GM18498 (cell line): ENCODE measurements around the gene KRTAP5-1.
"Not testable (repeated sequence)": the region's sequence is repeated elsewhere in the genome, so short reads cannot be mapped to it uniquely, and the experiment has no call there.

Source experiments
- ATAC-seq: cut with Tn5 transposase; IDR thresholded peaks from one replicate; pipeline ENCODE4 v1.9.1; 2021; ENCODE audit warnings: mild to moderate bottlenecking, moderate library complexity; ENCODE audit not compliant: unreplicated experiment

The KRTAP5-1 gene

DNA sequence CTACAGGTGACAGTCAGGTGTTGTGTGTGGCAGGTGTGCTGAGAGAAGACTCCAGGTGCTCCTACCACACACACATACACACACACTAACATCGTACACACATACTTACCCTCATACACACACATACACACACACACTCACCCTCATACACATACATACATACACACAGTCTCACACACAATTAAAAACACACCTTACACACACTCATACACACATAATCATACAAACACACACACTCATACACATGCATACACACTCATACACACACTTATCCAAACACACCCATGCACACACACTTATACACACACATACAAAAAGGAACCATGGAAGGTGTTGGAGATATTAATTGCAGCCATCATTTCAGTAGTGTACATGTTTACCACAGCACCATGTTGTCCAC, 18.5 kb upstream of the KRTAP5-1 start:
- no peak for ATAC-seq

DNA sequence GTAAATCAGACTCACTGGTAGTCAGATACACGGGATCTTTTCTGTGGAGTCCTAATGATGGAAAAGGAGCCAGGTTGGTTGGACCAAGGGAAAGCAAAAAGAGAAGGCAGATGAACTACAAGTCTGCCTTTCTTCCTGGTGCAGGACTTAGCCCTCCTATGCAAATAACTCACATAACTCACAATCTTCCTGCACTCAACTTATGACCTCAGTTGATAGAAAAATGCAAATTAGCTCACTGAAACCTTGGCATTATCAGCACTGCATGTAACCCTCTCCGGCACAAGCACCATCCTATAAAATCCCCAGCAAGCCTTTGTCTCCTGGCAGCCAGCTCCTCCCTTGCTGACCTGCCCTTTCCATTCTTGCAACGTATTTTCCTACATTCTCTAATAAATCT, 16.6 kb upstream of the KRTAP5-1 start:
- not testable (repeated sequence) for ATAC-seq

DNA sequence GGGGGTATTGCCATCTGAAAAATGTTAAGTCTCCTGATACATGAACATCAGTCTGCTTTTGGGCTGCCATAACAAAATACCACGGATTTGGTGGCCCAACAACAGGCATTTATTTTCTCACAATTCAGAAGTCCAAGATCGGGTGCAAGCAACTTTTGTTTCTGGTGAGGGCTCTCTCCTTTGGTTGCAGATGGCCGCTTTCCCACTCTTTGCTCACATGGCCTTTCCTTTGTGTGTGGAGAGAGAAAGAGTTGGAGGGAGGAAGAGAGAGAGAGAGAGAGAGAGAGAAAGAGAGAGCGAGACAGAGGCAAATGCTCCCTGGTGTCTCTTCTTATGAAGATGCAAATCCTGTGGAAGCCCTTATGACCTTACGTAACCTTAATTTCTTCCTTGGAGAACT, 15.5 kb upstream of the KRTAP5-1 start:
- no peak for ATAC-seq

DNA sequence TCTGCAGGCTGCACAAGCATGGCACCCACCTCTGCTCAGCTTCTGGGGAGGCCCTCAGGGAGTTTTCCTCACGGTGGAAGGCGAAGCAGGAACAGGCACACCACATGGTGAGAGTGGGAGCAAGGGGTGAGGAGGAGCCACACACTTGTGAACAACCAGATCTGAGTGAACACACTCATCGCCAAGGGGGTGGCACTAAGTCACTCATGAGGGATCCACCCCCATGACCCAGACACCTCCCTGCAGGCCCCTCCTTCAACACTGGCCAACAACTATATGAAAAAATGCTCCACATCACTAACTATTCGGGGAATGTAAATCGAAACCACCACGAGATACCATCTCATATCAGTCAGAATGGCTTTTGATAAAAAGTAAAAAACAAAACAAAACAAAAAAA, 13.7 kb upstream of the KRTAP5-1 start:
- no peak for ATAC-seq

DNA sequence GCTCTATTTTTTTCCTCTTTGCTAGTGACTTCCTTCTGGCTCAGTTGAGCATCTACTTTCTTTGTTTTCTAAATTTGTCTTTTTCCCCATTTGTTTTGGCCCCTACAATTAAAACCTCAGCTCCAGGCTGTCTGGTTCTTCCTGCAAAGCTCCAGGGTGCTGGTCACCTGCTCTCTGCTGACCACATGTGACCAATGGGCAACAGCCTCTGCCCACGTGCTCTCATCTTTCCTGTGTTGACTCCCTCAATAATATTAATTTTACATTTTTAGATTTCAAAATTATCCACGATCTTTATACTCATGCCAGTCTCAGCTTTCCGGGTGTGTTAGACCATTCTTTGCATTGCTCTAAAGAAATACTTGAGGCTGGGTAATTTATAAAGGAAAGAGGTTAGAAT, 13.3 kb upstream of the KRTAP5-1 start:
- not testable (repeated sequence) for ATAC-seq

DNA sequence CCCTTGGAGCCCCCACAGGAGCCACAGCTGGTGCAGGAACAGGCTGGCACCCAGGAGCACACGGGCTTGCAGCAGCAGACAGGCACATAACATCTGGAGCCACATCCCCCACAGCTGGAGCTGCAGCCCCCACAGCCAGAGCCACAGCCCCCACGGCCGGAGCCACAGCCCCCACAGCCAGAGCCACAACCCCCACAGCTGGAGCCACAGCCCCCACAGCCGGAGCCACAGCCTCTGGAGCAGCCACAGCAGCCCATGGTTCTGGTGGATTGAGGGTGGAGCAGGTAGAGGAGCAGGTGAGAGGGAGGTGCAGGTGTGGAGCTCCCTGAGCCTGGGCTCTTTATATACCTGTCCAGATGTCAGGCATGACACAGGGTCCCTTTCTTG, 12.9 kb upstream of the KRTAP5-1 start, which contains the start of gene KRTAP5-2:
Gene KRTAP5-2 (minus strand): TSS at position 301 of the 387 bp plus-strand sequence. CDS start 44 bp downstream, at position 257.
- no peak for ATAC-seq

DNA sequence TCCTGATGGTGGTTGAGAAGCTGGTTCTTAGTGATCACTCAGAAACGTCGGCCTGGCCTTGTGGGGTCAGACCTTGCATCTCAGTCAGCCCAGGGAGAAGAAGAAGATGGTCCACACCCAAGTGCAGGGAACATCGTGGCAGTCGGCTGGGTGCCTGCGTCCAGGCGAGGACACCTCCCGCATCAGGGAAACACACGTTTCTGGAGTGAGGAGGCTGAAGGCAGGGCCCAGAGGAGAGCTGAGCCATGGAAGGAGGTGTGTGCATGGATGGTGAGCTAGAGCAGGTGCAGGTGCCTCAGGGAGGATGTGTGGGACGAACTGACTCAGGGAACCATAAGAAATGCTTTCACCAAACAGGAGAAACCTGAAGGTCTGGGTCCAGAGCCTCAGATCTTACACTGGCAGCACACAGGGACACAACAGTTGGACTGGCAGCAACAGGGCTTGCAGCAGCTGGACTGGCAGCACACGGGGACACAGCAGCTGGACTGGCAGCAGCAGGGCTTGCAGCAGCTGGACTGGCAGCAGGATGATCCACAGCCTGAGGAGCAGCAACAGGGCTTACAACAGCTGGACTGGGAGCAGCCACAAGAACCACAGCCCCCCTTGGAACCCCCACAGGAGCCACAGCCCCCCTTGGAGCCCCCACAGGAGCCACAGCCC, 12.4 kb upstream of the KRTAP5-1 start:
- ATAC-seq = no peak

DNA sequence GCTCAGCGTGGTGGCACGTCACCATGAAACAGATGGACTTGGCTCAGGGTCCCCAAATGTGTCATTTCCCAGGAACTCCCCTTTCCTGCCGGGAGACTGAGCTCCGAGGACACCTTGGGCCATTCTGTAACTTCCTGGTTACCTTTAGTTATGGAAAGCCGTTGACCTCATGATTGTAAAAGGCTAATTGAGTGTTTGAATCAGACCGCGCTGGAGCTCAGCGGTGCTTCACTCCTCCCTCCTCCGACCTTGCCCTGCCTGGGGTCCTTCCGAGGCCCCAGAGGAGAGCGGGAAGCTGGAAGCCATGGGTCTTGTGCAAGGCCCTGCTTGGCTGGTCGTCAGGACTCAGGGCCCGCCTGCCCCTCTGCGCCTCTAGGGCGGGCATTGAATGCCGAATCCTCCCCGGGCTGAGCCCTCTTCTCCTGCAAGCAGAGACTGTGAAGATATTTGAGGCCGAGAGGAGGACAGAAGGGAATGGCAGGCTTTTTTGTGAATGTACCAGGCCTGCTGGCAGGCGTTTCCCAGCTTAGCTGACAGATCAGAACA, 11.6 kb upstream of the KRTAP5-1 start:
- ATAC-seq = not testable (repeated sequence)

DNA sequence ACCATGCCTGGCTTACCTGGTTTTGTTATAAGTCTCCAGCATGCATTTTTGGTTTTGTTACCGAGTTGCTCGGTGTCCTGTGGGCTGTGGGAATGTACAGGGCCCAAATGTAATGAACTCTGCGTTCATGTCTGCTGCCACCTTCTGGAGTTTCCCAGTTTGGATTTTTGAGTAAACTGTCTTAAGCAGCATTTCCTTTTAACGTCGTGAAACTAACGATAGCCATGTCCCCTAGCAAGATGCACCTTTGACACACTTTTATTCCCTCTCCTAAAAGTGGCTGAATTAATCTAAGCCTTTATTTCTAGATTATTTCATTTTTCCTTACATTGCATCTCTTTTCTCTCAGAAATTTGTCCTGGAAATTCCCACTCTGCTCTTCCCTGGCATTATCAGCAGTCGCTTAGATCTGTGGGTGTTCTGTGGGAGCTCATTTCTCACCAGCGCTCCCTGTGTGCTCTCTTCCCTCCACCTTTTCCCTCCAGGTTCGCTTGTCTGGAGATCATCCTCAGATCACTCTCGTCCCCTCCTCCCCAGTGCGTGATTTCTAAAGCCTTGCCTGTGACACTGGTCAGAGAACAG, 11.0 kb upstream of the KRTAP5-1 start:
- not testable (repeated sequence) for ATAC-seq

DNA sequence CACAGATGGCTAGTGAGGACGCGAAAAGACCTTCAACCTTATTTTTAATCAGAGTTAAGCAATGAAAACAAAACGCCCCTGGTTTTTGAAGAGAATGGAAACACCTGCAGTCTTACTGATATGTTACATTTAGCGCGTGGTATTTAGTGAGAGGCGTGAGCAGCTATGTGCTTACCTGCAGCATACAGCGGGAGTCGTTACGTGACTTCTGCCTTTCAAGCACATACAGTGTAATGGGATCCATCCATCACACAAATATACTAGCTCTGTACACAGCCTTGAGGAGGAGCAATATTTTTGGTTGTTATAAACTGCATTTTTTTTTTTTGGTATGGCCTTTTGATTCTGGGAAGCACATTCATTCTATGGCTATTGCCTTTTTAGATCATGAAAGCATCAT, 7.5 kb upstream of the KRTAP5-1 start:
- no peak for ATAC-seq

DNA sequence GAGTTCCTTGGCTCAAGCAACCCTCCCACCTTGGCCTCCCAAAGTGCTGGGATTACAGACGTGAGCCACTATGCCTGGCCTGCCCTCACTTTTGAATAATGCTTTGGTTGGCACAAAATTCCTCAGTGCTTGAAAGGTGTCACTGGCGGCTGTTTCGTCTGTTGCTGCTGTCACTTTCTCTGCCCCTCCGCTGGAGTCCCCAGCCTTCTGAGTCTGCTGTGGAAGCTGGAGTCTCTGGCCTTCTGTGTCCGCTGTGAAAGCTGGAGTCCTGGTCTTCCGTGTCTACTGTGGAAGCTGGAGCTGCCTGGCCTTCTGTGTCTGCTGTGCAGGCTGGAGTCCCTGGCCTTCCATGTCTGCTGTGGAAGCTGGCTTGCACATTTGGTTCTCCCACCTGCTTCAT, 4.9 kb upstream of the KRTAP5-1 start:
- ATAC-seq = no peak

DNA sequence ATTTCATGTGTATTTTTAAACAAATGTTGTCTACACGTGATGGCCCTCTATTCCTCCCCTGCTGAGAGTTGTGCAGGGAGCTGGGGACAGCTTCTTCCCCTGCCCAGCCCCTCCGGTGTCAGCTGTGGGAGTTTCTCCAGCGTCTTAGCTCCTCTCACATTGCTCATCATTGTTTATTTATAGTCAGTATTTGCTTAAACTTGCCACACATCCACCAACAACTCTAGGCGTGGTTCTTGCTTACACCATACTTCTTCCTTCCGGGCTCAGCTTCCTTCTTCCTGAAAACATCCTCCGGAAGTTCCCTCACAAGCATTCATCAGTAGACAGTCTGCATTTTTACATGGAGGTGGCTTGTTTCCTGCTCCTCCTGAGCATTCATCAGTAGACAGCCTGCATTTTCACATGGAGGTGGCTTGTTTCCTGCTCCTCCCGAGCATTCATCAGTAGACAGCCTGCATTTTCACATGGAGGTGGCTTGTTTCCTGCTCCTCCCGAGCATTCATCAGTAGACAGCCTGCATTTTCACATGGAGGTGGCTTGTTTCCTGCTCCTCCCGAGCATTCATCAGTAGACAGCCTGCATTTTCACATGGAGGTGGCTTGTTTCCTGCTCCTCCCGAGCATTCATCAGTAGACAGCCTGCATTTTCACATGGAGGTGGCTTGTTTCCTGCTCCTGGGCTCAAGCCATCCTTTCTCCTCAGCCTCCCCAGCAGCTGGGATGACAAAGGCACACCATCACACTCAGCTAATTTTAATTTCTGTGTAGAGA, 4.3 kb upstream of the KRTAP5-1 start:
- not testable (repeated sequence) for ATAC-seq

DNA sequence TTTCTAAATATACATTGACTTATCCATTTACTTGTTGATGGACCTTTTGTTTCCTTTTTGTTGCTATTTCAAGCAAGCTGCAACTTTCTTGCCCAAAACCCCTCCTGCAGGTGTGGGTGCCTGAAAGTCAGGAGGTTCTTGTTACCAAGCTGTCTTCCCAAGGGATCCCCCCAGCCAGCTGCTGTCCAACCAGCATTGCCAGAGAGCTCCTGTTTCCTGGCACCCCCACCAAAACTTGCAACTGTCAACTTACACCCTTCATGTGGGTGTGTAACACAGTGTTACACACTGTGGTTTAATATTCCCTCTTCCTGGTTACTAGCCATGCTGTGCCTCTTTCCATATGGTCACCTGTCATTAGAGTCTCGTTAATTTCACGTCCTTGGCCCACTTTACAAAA, 1.6 kb upstream of the KRTAP5-1 start:
- ATAC-seq = no peak

DNA sequence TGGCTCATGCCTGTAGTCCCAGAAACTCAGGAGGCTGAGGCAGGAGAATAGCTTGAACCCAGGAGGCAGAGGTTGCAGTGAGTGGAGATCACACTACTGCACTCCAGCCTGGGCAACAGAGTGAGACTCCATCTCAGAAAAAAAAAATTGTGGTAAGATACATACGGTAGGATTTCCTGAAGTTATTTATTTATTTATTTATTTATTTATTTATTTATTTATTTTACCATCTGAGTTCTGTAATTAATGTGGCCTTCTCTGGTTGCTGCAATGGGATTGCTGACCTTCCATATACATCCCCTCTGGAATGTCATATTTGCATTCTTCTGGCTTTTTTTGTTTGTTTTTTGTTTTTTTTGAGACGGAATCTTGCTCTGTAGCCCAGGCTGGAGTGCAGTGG, 2.2 kb downstream of the KRTAP5-1 start:
- not testable (repeated sequence) for ATAC-seq

DNA sequence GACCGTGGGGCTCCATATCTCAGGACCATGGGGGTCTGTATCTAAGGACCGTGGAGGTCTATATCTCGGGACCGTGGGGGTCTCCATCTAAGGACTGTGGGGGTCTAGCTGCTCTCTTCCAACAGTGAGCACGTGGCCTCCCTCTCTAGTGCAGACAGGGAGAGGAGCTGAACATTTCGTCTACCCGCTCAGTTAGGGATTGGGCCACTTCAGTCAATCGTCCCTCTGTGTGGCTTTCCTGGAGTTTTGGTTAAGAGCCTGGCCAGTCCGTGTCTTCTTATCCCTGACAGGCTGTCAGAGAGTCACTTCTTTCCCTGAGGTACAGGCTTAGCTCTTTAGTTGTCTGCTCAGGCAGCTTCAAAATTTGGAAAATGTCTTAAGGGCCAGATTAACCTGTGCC, 3.1 kb downstream of the KRTAP5-1 start:
- no peak for ATAC-seq

DNA sequence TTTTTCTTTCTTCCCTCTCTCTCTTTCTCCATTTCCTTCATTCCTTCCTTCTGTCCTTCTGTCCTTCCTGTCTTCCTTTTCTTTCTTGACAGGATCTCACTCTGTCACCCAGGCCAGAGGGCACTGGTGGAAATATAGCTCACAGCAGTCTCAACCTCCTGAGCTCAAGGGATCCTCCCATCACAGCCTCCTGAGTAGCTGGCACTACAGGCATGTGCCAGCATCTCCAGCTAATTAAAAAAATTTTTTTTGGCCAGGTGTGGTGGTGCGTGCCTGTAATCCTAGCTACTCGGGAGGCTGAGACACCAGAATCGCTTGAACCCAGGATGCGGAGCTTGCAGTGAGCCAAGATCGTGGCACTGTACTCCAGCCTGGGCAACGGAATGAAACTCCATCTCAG, 8.3 kb downstream of the KRTAP5-1 start:
- no peak for ATAC-seq

DNA sequence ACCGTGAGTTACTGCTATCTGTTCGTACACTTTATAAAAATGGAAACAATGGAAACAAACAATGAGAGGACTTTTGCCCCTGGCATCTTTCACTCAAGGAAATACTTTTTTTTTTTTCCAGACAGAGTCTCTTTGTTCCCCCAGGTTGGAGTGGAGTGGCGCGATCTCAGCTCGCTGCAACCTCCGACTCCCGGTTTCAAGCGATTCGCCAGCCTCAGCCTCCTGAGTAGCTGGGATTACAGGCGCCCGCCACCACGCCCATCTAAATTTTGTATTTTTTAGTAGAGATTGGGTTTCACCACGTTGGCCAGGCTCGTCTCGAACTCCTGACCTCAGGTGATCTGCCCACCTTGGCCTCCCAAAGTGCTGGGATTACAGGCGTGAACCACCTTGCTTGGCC, 9.3 kb downstream of the KRTAP5-1 start:
- not testable (repeated sequence) for ATAC-seq

DNA sequence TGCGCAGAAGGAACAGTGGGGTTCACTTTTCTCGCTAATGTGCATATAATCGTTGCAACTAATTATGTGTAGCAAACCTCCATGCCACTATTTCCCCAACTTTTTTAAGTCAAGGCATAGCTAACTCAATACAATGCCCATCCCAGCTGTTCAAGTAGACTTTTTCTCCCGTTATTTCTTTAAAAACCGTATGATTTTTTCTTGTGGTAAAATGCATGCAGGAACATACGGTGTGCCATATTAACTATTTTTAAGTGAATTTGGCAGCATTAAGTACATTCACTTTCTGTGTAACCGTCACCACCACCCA, 10.2 kb downstream of the KRTAP5-1 start:
- no peak for ATAC-seq

DNA sequence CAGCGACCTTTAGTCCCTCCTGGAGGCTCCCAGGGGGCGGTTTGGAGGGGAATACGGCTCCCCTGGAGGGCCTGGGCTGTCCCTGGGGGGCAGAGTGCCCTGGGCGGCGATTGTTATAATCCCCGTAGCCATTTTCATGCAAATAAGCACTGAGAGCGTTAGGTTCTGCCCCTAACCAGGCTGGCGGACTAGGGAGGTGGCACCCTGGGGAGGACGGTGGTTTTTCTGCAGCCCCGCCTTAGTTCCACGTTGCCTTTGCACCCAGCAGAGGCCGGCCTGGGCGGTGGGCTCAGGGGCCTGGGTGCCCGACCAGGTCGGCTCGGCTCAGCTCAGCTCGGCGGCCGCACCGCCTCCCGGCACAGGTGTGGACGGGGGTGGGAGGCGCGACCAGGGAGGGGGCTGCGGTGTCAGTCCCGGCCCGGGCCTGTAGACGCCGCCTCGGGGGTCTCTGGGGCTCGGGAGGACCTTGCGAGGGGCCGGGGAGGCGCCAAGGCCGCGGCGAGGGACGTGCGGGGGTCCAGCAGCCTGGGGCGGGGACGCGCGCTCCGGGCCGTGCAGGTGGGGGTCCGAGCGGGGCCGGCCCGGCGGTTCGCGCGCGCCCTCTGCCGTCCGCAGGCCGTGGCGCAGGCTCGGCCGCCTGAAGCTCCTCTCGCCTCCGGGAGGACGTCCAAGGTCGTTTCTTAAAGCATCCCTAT, 10.7 kb downstream of the KRTAP5-1 start:
- no peak for ATAC-seq

DNA sequence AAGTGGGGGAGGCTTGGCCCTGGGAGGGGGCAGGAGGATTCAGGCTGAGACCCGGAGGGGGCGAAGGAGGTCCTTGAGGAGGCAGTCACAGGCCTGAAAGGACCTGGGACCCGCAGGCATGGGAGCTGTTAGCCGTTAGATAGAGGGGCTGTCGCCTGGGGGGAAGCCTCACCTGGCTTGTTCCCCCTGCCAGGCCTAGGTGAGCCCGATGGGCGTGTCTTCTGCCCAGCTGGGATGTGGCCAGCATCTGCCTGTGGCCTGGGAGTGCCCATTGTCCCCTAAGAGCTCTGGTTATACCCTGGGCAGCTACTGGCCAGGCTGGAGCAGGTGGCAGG, 11.2 kb downstream of the KRTAP5-1 start:
- no peak for ATAC-seq

DNA sequence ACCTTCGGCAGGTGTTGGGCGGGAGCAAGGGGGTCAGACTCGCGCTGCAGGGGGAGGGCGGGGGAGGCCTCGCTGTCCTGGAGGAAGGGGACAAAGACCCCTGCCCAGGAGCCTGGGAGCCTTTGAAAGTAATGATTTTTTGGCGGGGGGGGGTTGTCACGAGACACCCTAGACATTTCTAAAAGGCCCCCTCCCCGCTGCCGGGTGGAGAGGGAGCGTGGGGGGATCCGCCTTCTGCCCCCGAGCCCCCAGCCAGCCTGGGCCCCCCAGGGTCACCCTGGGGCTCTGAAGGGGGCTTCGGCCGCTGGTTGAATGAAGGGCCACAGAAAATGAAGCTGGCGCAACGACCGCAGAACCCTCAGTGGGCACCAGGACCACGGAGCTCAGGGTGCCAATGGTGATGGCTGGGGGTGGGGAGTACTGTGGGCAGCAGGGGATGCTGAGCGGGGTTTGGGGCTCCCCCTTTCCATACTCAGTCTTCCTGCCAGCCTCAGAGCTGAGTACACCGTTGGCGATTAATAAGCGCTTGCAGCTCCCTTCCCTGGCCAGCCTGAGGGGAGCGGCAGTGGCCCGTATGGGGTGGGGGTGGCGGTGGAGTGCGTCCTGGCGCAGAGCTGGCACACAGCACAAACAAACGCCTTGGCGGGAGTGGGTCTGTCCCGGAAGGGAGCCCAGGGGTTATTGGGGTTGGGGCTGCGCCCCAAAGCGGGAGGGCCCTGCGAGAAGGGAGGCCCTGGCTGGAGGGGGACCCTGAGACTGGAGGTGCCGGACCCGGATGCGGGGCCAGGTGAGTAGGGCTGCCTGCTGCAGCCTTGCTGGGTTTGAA, 11.8 kb downstream of the KRTAP5-1 start:
- no peak for ATAC-seq
